Measurements from ENCODE around the gene AHCY. TPM values are rescaled to one million over a fixed set of nuclear protein-coding genes. Genes with fewer than 3 reads are reported as not detected.
A peak's percentile ranks its signal among the peaks of the same experiment; 100 is the strongest.
"Not testable (repeated sequence)": the region's sequence is repeated elsewhere in the genome, so short reads cannot be mapped to it uniquely, and the experiment has no call there.

Gene AHCY
- total RNA-seq, 4 donors from 2014 or later = 109 to 138 (median 124) TPM

GRCh38 chr20:34262488-34263288, 40.5 kb downstream of the AHCY start:
- 55 to 56% methylated on average over 7 to 9 of the region's 9 CpGs for WGBS, 2 donors
- H3K36me3 ChIP-seq = no peaks in the 10 kb centered on the region
- H3K4me1 ChIP-seq = peaks cover 0 to 9% of the 10 kb centered on the region in 2 donors
- H3K4me3 ChIP-seq (replicated peaks in 1 of 3) = no peak overlapping the region
- DNase-seq = peak; percentile 50 to 60
- peak overlapping the region; percentile 15 to 70 (median 54) for H3K27ac ChIP-seq
- no peaks in the 10 kb centered on the region for H3K9me3 ChIP-seq
- no peak for TF ChIP-seq CTCF (IDR thresholded peaks at IDR 0.05)
- no peak for TF ChIP-seq POLR2A (IDR thresholded peaks at IDR 0.05)
- intact Hi-C loops (cut with DNase I) = no loop called here
- no peaks in the 10 kb centered on the region for H3K27me3 ChIP-seq

DNA sequence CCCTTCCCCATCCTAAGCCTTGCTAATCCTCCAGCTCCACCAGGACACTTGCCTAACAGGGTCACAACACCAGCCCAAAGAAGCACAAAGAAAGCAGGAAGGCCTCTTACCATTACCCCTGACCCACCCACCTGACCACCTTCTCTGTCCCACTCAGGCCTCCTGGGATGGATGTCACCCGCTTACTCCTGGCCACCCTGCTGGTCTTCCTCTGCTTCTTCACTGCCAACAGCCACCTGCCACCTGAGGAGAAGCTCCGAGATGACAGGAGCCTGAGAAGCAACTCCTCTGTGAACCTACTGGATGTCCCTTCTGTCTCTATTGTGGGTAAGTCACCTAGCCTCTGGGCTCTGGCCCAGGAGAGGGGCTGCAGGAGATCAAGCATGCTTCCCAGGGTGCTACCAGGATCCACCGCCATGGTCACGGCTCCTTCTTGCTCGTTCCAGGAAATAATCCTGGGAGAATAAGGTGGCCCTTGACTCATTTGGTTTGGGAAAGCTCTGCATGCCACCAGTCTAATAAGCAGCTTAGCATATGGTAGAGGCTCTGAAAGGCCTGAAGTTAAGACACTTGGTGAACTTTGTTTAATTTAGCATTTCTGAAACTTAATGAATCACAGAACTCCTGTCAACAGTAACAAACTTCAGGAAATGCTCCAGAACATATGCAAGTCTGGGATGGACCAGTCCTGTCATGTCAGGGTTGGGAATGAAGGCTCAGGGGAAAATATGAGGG, 42.8 kb downstream of the AHCY start:
- no peak for DNase-seq
- Histone ChIP-seq H3K4me3 (replicated peaks in 1 of 3) (no peak overlapping the region), H3K9me3 (no peaks in the 10 kb centered on the region), H3K36me3 (no peaks in the 10 kb centered on the region), H3K4me1 (peaks cover 0 to 9% of the 10 kb centered on the region in 2 donors), H3K27ac (no peak overlapping the region), H3K27me3 (no peaks in the 10 kb centered on the region)
- intact Hi-C loops (cut with DNase I) = no loop called here
- WGBS, 2 donors = 87 to 92% methylated on average over 5 of the region's 5 CpGs
- TF ChIP-seq POLR2A (IDR thresholded peaks at IDR 0.05) = no peak
- no peak for TF ChIP-seq CTCF (IDR thresholded peaks at IDR 0.05)

DNA sequence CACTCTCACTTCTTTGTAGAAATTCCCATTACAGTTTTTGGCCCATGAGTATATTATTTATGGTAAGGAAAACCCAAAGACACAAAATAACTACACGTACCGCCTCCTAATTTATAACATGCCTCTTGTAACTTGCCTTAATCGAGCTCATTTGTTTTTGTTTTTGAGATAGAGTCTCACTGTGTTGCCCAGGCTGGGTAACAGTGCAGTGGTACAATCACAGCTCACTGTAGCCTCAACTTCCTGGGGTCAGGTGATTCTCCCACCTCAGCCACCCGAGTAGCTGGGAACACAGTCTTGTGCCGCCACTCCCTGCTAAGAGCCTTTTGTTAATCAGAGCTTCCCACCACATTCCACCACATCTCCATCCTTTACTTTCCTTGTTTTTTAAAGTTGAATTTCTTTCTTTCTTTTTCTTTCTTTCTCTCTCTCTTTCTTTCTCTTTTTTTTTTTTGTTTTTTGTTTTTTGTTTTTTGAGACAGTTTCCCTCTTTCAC, 46.5 kb downstream of the AHCY start:
- H3K4me1 ChIP-seq = no peaks in the 10 kb centered on the region
- no peak for DNase-seq
- intact Hi-C loops (cut with DNase I) = no loop called here

DNA sequence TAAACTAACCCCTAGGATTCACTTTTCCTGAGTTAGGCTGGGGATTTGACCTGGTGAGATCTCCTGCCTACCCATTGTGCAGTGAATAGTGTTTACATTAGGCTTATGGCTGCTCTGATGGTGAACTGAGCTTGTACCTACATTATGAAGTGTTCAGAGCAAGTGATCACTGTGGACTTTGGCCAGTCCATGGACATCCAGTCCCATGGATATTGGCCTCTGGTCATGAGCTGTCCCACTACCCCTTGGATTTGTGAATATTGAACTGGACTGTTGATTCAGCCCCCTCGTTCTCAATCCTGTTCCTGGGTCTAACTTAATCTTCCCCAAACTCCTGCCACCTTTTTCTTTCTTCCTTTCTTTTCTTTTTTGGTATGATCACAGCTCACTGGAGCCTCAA, 48.2 kb downstream of the AHCY start:
- no peak for DNase-seq
- intact Hi-C loops (cut with DNase I) = no loop called here
- no peaks in the 10 kb centered on the region for H3K4me1 ChIP-seq
- H3K9me3 ChIP-seq = no peaks in the 10 kb centered on the region
- TF ChIP-seq CTCF (IDR thresholded peaks at IDR 0.05) (no peak), POLR2A (IDR thresholded peaks at IDR 0.05) (no peak)
- no peaks in the 10 kb centered on the region for H3K36me3 ChIP-seq
- H3K4me3 ChIP-seq (replicated peaks in 1 of 3) = no peak overlapping the region
- H3K27ac ChIP-seq = no peak overlapping the region
- 54 to 69% methylated on average over 1 of the region's 1 CpG for WGBS, 2 donors
- no peaks in the 10 kb centered on the region for H3K27me3 ChIP-seq

More for the DNA sequence above, 46.5 kb downstream of the AHCY start:
- 78 to 86% methylated on average over 5 of the region's 5 CpGs for WGBS, 2 donors
- Histone ChIP-seq H3K9me3 (no peaks in the 10 kb centered on the region), H3K27me3 (no peaks in the 10 kb centered on the region), H3K27ac (no peak overlapping the region), H3K4me3 (replicated peaks in 1 of 3) (no peak overlapping the region), H3K36me3 (no peaks in the 10 kb centered on the region)
- TF ChIP-seq CTCF (IDR thresholded peaks at IDR 0.05) (no peak), POLR2A (IDR thresholded peaks at IDR 0.05) (no peak)

GRCh38 chr20:34252431-34253086, 50.6 kb downstream of the AHCY start:
- H3K27ac ChIP-seq; DNase-seq; H3K4me3 ChIP-seq (replicated peaks in 1 of 3); H3K36me3 ChIP-seq; H3K9me3 ChIP-seq; intact Hi-C loops (cut with DNase I); H3K4me1 ChIP-seq; H3K27me3 ChIP-seq: not testable (repeated sequence)
- WGBS, 2 donors = 79 to 81% methylated on average over 7 of the region's 7 CpGs

All from thyroid gland (tissue), 4 donors.